ENCODE results near the gene VPS4A.
"Not testable (repeated sequence)": the region's sequence is repeated elsewhere in the genome, so short reads cannot be mapped to it uniquely, and the experiment has no call there.

VPS4A gene

DNA sequence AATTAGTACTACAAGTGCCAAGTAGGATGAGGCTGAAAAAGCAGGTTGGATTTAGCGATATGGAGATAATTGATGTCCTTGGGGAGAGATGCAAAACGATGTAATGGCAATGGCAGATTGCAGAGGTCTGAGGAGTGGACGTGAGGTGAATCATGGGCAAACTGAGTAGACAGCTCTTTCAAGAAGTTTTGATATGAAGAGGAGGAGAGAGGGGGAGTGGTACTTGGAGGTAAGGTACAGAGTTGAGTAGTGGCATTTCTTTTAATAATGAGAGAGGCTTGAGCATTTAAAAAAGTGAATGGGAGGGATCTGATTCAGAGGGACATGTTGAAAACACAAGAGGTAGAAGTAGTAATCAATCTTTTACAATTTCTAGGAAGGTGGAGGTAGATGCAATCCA is 17.7 kb upstream of the VPS4A start:
- FAIRE-seq (no peak), DNase-seq (ENCODE audit: insufficient read length, low spot score) (no peak)
- TF ChIP-seq POLR2A (IDR thresholded peaks at IDR 0.05; ENCODE audit: low read depth, low read length), result no peak

DNA sequence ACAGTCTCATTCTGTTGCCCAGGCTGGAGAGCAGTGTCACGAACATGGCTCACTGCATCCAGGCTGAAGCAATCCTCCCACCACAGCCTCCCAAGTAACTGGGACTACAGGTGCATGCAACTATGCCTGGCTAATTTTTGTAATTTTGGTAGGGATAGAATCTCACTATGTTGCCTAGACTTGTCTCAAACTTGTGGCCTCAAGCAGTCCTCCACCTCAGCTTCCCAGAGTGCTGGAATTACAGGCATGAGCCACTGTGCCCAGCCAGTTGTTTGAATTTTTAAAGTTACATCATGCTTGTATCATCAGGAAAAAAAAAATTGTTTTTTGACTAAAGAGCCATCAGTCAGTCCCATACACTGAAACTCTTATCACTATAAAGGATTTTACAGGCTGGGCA is 17.1 kb upstream of the VPS4A start:
- no peak for FAIRE-seq
- TF ChIP-seq POLR2A (IDR thresholded peaks at IDR 0.05; ENCODE audit: low read depth, low read length), result no peak
- DNase-seq (ENCODE audit: insufficient read length, low spot score), result no peak

DNA sequence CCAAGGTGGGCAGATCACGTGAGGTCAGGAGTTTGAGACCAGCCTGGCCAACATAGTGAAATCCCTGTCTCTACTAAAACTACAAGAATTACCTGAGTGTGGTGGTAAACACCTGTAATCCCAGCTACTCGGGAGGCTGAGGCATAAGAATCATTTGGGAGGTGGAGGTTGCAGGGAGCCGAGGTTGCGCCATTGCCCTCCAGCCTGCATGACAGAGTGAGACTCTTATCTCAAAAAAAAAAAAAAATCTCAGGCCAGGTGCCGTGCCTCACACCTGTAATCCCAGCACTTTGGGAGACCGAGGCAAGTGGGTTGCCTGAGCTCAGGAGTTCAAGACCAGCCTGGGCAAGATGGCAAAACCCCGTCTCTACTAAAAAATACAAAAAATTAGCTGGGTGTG is 14.4 kb upstream of the VPS4A start:
- FAIRE-seq; DNase-seq (ENCODE audit: insufficient read length, low spot score): not testable (repeated sequence)

DNA sequence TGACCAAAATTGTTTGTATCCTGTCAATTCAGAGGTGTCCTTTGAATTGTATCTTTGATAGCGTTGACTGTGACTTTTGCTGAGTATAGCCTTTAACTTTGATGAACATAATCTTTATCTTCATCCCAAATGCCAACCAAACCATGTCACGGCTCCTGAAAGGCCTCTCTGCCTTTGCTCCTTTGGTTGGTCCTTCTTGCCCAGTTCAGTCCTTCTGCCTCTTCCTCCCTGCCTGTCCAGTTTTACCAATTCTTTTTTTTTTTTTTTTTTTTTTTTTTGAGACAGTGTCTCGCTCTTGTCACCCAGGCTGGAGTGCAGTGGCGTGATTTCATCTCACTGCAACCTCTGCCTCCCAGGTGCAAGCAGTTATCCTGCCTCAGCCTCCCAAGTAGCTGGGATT is 12.9 kb upstream of the VPS4A start:
- no peak for FAIRE-seq
- no peak for TF ChIP-seq POLR2A (IDR thresholded peaks at IDR 0.05; ENCODE audit: low read depth, low read length)
- DNase-seq (ENCODE audit: insufficient read length, low spot score), result no peak

DNA sequence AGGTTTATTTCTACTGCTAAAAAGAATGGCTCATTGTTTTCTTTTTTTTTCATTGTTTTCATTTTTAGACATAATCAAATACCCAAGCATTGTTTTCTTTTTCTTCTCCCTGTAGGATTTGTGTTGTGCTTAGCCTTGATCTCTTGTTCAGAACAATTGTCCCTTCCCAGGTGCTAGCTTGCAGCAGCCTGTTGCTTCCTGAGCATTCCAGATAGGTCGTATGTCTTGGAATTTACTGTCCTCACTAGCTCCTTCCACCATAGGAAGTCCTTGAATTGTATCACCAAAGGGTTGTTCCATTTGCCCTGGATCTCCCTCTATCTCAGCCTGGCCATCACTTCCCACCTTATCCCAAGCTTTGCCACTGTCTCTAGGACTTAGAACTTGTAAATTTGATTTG is 10.0 kb upstream of the VPS4A start:
- DNase-seq (ENCODE audit: insufficient read length, low spot score) (no peak), FAIRE-seq (no peak)
- no peak for TF ChIP-seq POLR2A (IDR thresholded peaks at IDR 0.05; ENCODE audit: low read depth, low read length)

DNA sequence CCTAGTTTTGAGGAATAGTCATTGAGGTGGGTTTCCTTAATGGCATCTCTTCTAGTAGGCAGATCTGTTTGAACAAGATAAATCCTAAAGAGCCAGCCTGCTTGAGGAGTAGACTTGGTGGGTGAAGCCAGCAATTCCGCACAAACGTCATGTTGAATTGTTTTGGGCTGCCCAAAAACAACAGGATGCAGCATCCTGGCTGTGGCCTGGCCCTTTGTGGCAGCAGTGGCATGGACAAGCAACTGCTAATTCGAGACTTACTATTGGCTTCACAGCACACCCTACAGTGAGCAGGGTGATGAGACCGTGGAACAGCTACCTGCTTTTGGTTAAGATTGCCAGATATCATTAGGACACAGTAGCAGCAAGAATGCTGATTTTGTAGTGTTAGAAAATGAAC is 9.3 kb upstream of the VPS4A start:
- no peak for FAIRE-seq
- no peak for DNase-seq (ENCODE audit: insufficient read length, low spot score)
- TF ChIP-seq POLR2A (IDR thresholded peaks at IDR 0.05; ENCODE audit: low read depth, low read length), result no peak

DNA sequence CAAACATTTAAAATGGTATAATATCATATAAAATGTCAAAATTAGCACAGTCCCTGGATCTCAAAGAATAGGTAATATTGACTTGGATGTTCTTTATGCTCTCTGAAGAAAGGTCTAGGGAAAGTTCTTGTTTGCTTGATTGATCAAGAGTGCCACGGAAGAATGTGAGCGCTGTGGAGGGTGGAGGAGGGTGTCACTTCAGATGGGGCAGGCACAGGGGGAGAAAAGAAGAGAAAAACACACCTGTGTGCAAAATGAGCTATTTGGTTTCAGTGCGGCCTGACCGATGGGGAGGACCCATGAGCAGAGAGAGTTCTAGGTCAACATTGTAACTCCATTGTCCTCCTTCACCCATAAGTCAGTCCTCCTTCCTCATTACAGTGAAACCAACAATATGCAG is 8.8 kb upstream of the VPS4A start:
- no peak for DNase-seq (ENCODE audit: insufficient read length, low spot score)
- no peak for TF ChIP-seq POLR2A (IDR thresholded peaks at IDR 0.05; ENCODE audit: low read depth, low read length)
- no peak for FAIRE-seq

DNA sequence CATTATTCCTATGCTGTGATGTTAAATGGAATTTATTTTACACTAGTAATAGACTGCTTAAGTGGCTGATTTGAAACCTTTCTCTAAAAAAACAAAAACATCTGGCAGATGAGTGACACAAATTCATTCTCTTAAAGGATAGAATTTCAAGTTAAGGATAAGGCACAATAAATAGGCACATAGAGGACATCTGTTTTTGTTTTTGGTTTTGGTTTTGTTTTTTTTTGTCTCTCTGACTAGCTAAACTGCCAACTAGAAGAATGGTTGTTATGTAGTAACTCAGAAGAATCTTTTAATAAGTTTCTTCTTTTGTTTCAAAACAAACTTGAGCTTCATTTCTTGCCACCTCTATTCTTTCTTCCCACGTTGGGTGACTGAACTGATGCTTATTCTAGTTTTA is 5.1 kb upstream of the VPS4A start:
- DNase-seq (ENCODE audit: insufficient read length, low spot score) (no peak), FAIRE-seq (no peak)
- TF ChIP-seq POLR2A (IDR thresholded peaks at IDR 0.05; ENCODE audit: low read depth, low read length), result no peak

DNA sequence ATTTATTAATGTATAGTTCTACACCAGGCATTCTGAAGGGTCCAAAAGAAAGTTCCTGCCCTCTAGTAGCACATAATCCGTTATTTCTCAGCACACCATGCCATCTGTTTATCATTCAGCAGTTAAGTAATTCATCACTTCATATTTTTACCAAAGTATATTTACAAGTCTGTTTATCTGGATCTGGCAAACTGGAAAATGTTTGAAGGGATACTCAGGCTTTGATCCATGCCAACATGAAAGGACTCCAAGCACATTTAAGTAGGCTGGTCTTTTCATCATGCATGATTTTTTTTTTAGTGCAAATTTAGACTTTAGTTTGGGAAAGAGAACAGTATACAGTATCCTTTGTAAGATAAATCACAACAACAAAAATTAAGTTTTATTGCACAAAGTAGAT is 4.1 kb upstream of the VPS4A start:
- TF ChIP-seq POLR2A (IDR thresholded peaks at IDR 0.05; ENCODE audit: low read depth, low read length), result no peak
- FAIRE-seq, result no peak
- no peak for DNase-seq (ENCODE audit: insufficient read length, low spot score)

DNA sequence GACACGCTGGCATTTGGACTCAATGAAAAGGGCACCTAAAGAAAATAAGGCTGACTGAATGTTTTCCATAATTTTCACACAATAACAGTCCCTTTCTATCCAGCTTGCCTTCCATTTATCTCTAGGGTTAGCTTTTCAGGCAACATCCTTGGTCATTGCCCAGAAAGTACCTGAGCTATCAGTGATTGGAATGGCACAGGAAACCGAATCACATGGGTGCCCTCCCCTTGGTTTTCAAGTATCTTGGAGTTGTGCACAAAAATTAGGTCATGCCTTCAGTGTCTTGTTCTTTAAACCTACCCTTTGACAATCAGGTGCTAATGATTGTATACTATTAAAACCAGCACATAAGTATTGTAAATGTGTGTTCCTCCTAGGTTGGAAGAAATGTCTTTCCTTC is 3.3 kb upstream of the VPS4A start:
- FAIRE-seq (no peak), DNase-seq (ENCODE audit: insufficient read length, low spot score) (no peak)
- no peak for TF ChIP-seq POLR2A (IDR thresholded peaks at IDR 0.05; ENCODE audit: low read depth, low read length)

DNA sequence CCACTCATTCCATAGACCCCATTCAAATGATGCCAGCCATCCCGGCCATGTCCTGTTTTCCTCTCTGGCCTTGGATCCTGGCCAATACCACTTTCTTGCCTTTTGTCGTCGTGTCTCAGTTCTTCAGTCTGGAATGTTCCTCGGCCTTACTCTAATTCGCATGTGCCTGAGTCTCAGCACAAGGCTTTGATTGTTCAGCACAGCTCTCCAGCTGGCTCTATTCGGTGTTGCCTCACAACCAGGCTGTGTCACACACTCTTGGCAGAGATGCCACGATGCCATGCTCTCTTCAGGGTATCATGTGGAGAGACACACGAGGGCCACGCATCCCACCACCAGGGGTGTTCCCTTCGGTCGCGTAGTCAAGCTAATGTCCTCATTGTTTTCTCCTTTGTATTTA is 1.8 kb upstream of the VPS4A start:
- no peak for DNase-seq (ENCODE audit: insufficient read length, low spot score)
- TF ChIP-seq POLR2A (IDR thresholded peaks at IDR 0.05; ENCODE audit: low read depth, low read length), result no peak
- no peak for FAIRE-seq

DNA sequence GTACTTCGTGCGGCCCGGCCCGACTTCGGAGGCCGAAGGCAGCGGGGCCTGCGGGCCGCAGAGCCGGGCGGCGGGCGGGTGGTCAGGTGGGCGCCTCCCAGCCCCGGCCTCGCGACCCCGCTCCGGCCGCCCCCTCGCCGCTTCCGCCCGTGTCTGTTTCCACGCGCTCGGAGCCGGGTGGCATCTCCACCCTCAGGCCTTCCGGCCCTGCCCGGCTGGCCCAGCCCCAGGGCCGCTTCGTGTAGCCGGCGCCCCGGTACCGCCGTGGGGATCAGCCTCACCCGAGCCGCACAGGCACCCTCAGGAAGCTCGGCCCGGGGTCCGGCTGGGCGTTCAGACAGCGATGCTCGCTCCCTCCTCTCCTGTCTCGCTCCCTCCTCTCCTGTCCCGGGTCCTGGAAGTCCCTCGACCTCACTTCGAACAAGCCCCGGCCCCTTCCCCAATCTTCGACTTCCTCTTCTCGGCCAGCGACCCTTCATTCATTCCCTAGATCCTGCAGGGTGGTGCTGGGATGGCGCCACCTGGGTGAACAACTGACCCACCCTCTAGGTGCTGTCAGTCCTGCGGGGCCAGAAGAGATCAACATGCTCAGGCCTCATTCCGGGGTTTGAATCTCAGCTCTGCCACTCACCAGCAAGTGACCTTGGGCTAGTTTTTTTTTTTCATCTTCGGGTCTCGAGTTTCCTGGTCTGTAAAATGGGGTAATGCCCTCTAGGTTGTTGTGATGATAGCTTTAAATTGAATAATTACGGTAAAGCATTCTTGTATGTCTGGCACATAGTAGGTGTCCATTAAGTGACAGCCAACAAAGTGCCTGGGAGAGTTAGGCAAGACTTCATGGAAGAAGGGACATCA is 610 bp downstream of the VPS4A start:
- FAIRE-seq (no peak), DNase-seq (ENCODE audit: insufficient read length, low spot score) (peak; percentile 50)
- no peak for TF ChIP-seq POLR2A (IDR thresholded peaks at IDR 0.05; ENCODE audit: low read depth, low read length)

DNA sequence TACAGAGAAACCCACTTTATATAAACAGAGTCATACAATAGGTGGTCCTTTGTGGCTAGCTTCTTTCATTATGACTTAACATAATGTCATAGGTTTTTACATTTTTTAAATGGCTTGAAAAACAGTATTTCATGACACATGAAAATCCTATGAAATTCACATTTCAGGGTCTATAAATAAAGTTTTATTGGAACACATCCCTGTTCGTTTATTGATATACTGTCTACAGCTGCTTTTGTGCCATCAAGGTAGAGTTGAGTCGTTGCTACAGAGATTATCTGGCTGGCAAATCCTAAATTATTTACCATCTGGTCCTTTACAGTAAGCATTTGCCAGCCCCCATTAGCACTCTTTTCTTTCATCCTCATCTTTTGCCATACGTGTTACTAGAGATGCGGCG is 2.3 kb downstream of the VPS4A start:
- TF ChIP-seq POLR2A (IDR thresholded peaks at IDR 0.05; ENCODE audit: low read depth, low read length), result no peak
- no peak for FAIRE-seq
- no peak for DNase-seq (ENCODE audit: insufficient read length, low spot score)

DNA sequence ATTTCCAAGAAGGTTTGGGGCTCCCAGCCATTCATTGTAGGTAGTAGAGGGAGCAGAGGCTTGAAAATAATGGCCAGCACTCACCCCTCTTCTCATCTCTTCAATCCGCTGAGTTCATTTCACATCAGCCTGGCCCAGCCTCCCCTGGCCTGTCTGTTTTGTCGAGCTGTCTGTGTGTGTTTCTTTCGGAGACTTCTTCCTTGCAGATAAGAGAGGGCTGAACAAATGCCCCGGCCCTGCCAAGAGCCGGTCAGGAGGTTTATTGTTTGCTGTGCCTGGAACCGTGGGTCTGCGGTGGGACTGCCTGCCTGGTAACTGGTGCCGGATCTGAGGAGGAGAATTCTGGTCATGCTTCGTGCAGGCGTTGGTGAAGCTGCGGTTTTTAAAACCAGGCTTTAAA is 3.4 kb downstream of the VPS4A start:
- FAIRE-seq, result no peak
- no peak for TF ChIP-seq POLR2A (IDR thresholded peaks at IDR 0.05; ENCODE audit: low read depth, low read length)
- DNase-seq (ENCODE audit: insufficient read length, low spot score), result no peak

DNA sequence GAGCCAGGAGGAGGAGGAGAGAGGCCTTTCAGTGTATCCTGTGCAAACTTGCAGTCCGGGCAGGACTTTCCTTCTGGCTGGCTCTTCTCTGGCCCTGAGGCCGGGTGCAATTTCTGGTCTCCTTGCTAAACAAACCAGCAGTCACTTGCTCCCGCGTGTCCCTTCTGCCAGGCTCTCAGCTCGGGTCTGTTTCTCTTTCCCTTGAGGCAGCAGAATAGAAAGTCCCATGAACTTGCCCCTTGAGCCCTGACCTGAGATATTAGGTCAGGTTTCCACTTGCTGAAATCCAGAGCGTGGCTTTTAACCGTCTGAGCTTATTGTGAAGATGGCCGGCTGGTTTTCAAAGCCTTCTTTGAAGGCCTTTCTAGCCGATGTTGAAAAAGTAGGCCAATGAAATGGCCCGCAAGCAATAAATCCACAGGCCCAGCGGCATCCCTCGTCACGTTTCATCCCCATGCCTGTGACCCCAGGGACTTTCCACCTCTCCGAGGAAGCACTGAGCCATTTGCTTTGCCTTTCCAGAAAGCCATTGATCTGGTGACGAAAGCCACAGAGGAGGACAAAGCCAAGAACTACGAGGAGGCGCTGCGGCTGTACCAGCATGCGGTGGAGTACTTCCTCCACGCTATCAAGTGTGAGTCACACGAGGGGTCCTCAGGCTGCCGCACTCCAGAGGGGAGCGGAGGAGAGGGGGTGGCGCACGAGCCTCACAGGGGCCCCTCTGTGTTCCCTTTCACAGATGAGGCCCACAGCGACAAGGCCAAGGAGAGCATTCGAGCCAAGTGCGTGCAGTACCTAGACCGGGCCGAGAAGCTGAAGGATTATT is 4.5 kb downstream of the VPS4A start:
- no peak for TF ChIP-seq POLR2A (IDR thresholded peaks at IDR 0.05; ENCODE audit: low read depth, low read length)
- FAIRE-seq (no peak), DNase-seq (ENCODE audit: insufficient read length, low spot score) (no peak)
